22Rv1 (cell line): ENCODE data around the gene RNF175.

Source experiments
- CTCF ChIP-seq: fragments of 450-650 bp; IDR thresholded peaks from 2 replicates; pipeline ENCODE4 v1.5.1; 2017; ENCODE audit warnings: mild to moderate bottlenecking
- ZFX ChIP-seq: fragments of 450-650 bp; IDR thresholded peaks from 2 replicates; pipeline ENCODE4 v1.6.1; 2017; ENCODE audit warnings: antibody characterized with exemption, borderline replicate concordance

GRCh38 chr4:153799694-153800074 lies 39.9 kb upstream of the RNF175 start:
- TF ChIP-seq CTCF (no peak), ZFX (no peak)
